H9 (cell line): Measurements from ENCODE around the gene WASF3. TPM values are rescaled to one million over a fixed set of nuclear protein-coding genes. Genes with fewer than 3 reads are reported as not detected.
A peak's percentile ranks its signal among the peaks of the same experiment; 100 is the strongest.

ENCODE experiments used
- DNase-seq: peaks from one replicate; pipeline ENCODE4 v3.0.0-alpha.2; 2017
- H2AFZ ChIP-seq: one replicate; pipeline ENCODE4 v1.6.1; 2013; ENCODE audit warnings: mild to moderate bottlenecking, low read length, control low read depth, moderate library complexity
- H2AK5ac ChIP-seq: 2 replicates; pipeline ENCODE4 v1.6.1; 2013; ENCODE audit warnings: low read length, control low read depth, mixed read lengths; ENCODE audit not compliant: insufficient read length
- H2BK120ac ChIP-seq: one replicate; pipeline ENCODE4 v1.6.1; 2013; ENCODE audit warnings: low read depth, mild to moderate bottlenecking, low read length, control low read depth, inconsistent platforms; ENCODE audit not compliant: poor library complexity, severe bottlenecking
- H2BK12ac ChIP-seq: 2 replicates; pipeline ENCODE4 v1.6.1; 2013; ENCODE audit warnings: low read length, control low read depth, mixed read lengths, low read depth; ENCODE audit not compliant: insufficient read length
- H2BK15ac ChIP-seq: 2 replicates; pipeline ENCODE4 v1.6.1; 2013; ENCODE audit warnings: low read depth, low read length, control low read depth
- H2BK20ac ChIP-seq: one replicate; pipeline ENCODE4 v1.6.1; 2013; ENCODE audit warnings: low read depth, mild to moderate bottlenecking, low read length, control low read depth, inconsistent platforms; ENCODE audit not compliant: poor library complexity, severe bottlenecking
- H2BK5ac ChIP-seq: 2 replicates; pipeline ENCODE4 v1.6.1; 2013; ENCODE audit warnings: low read length, control low read depth, mixed read lengths; ENCODE audit not compliant: insufficient read length
- H3K14ac ChIP-seq: 2 replicates; pipeline ENCODE4 v1.6.1; 2013; ENCODE audit warnings: low read length, control low read depth; ENCODE audit not compliant: insufficient read depth
- H3K18ac ChIP-seq: 2 replicates; pipeline ENCODE4 v1.6.1; 2013; ENCODE audit warnings: low read depth, mild to moderate bottlenecking, mixed read lengths, low read length, control low read depth; ENCODE audit not compliant: insufficient read length
- H3K23ac ChIP-seq: 2 replicates; pipeline ENCODE4 v1.6.1; 2013; ENCODE audit warnings: low read length, control low read depth, mixed read lengths, low read depth; ENCODE audit not compliant: insufficient read length
- H3K23me2 ChIP-seq: 2 replicates; pipeline ENCODE4 v1.6.1; 2013; ENCODE audit warnings: low read depth, mild to moderate bottlenecking, mixed read lengths, low read length, control low read depth; ENCODE audit not compliant: insufficient read length, poor library complexity, severe bottlenecking
- H3K27ac ChIP-seq: 2 replicates; pipeline ENCODE4 v1.5.1; 2013; ENCODE audit warnings: low read length, control low read depth, mixed read lengths, low read depth; ENCODE audit not compliant: insufficient read length
- H3K27me3 ChIP-seq: 2 replicates; pipeline ENCODE4 v1.6.1; 2013; ENCODE audit warnings: low read length, control low read depth, inconsistent platforms; ENCODE audit not compliant: insufficient read depth
- H3K4ac ChIP-seq: 2 replicates; pipeline ENCODE4 v1.6.1; 2013; ENCODE audit warnings: low read depth, mild to moderate bottlenecking, control low read depth, inconsistent platforms, low read length, moderate library complexity
- H3K4me1 ChIP-seq: 2 replicates; pipeline ENCODE4 v1.6.1; 2013; ENCODE audit warnings: low read length, control low read depth, inconsistent platforms; ENCODE audit not compliant: insufficient read depth
- H3K4me2 ChIP-seq: 2 replicates; pipeline ENCODE4 v1.6.1; 2013; ENCODE audit warnings: low read length, control low read depth, mixed read lengths; ENCODE audit not compliant: insufficient read length, insufficient read depth
- H3K56ac ChIP-seq: 2 replicates; pipeline ENCODE4 v1.6.1; 2013; ENCODE audit warnings: low read depth, mild to moderate bottlenecking, mixed read lengths, low read length, control low read depth; ENCODE audit not compliant: insufficient read length
- H3K79me1 ChIP-seq: 2 replicates; pipeline ENCODE4 v1.6.1; 2013; ENCODE audit warnings: low read depth, mild to moderate bottlenecking, moderate library complexity, low read length, control low read depth, inconsistent platforms; ENCODE audit not compliant: insufficient read depth, poor library complexity, severe bottlenecking
- H3K79me2 ChIP-seq: 2 replicates; pipeline ENCODE4 v1.6.1; 2013; ENCODE audit warnings: low read length, control low read depth, inconsistent platforms; ENCODE audit not compliant: insufficient read depth
- H3K9ac ChIP-seq: 2 replicates; pipeline ENCODE4 v1.6.1; 2013; ENCODE audit warnings: low read length, control low read depth, mixed read lengths; ENCODE audit not compliant: insufficient read length; ENCODE audit errors: extremely low read depth
- H3K9me3 ChIP-seq: one replicate; pipeline ENCODE4 v1.6.1; 2013; ENCODE audit warnings: low read depth, low read length, inconsistent platforms; ENCODE audit not compliant: control insufficient read depth
- H3T11ph ChIP-seq: one replicate; pipeline ENCODE4 v1.6.1; 2013; ENCODE audit warnings: mild to moderate bottlenecking, low read length, control low read depth, inconsistent platforms
- H4K20me1 ChIP-seq: one replicate; pipeline ENCODE4 v1.6.1; 2013; ENCODE audit not compliant: control insufficient read depth, insufficient read length, insufficient read depth
- H4K5ac ChIP-seq: 2 replicates; pipeline ENCODE4 v1.6.1; 2013; ENCODE audit warnings: low read depth, mild to moderate bottlenecking, mixed read lengths, low read length, control low read depth; ENCODE audit not compliant: insufficient read length
- H4K8ac ChIP-seq: replicated peaks from 2 replicates; pipeline ENCODE4 v1.6.1; 2013; ENCODE audit warnings: low read length, control low read depth, mixed read lengths, low read depth; ENCODE audit not compliant: insufficient read length
- H4K91ac ChIP-seq: 2 replicates; pipeline ENCODE4 v1.6.1; 2013; ENCODE audit warnings: low read depth, mild to moderate bottlenecking, moderate library complexity, mixed read lengths, low read length, control low read depth; ENCODE audit not compliant: insufficient read length
- H3K27ac Mint-ChIP-seq, 3 experiments: 2 replicates in 2 of 3; 3 replicates in 1 of 3; pipeline ENCODE4 v1.8.0; 2020 to 2021; ENCODE audit warnings: mixed read lengths in 3 of 3, mild to moderate bottlenecking in 1 of 3, moderate library complexity in 1 of 3
- H3K27me3 Mint-ChIP-seq: 2 replicates; pipeline ENCODE4 v1.8.0; 2021; ENCODE audit warnings: low read depth, mild to moderate bottlenecking, moderate library complexity, mixed read lengths
- H3K36me3 Mint-ChIP-seq, 3 experiments: 2 replicates in 2 of 3; 3 replicates in 1 of 3; pipeline ENCODE4 v1.8.0; 2020 to 2021; ENCODE audit warnings: low read depth in 3 of 3, mixed read lengths in 3 of 3; ENCODE audit not compliant: insufficient read depth in 1 of 3
- H3K4me1 Mint-ChIP-seq, 2 experiments: 2 replicates each; pipeline ENCODE4 v1.8.0; 2020; ENCODE audit warnings: mixed read lengths in 2 of 2
- H3K4me3 Mint-ChIP-seq, 2 experiments: 2 replicates in 1 of 2; 3 replicates in 1 of 2; pipeline ENCODE4 v1.8.0; 2020 to 2021; ENCODE audit warnings: mild to moderate bottlenecking in 2 of 2, mixed read lengths in 2 of 2, moderate library complexity in 1 of 2
- H3K9me3 Mint-ChIP-seq, 2 experiments: 2 replicates in 1 of 2; 3 replicates in 1 of 2; pipeline ENCODE4 v1.8.0; 2020; ENCODE audit warnings: mild to moderate bottlenecking in 2 of 2, mixed read lengths in 2 of 2, moderate library complexity in 1 of 2
- WGBS: extraction: QIAGEN DNeasy Blood & Tissue Kit; methylation state at CpG from one replicate; pipeline ENCODE4 v1.1.7; 2013; ENCODE audit warnings: missing lambda C conversion rate, low lambda C conversion rate, mixed read lengths; ENCODE audit not compliant: insufficient read length; ENCODE audit errors: extremely low coverage; 5-methylcytosine and 5-hydroxymethylcytosine counted together
- total RNA-seq: library from RNA; stranded (reverse); gene quantifications from 2 replicates; pipeline ENCODE4 v1.2.1, GENCODE V29; 2021
- TF ChIP-seq, protein P1 (sequence below): fragments of 200-600 bp; sonication (generic); conservative IDR thresholded peaks from 3 replicates; pipeline ENCODE4 v1.8.0; 2021; ENCODE audit warnings: antibody characterized with exemption, mild to moderate bottlenecking

The WASF3 gene
- total RNA-seq, 1 experiment from 2014 or later = 22.2 TPM

DNA sequence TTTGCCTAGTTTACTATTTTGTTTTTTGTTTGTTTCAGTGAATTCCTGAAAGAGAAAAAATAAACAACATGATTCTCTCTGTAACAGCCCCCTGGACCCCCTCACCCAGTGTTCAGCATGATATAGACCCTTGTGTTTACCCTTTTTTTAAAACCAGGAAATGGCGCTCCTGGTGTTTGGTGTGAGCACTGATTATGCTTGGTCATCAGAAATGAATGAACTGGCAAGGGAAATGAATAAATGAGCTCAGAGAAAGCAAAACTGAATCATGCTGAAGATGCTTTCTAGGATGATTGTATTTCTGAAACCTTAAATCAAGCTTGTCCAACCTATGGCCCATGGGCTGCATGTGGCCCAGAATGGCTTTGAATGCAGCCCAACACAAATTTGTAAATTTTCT lies 22.1 kb downstream of the WASF3 start:
- H4K5ac ChIP-seq = no peak overlapping the region
- H4K91ac ChIP-seq = no peak overlapping the region
- DNase-seq = no peak
- no peak overlapping the region for H3K18ac ChIP-seq
- Mint-ChIP-seq H3K4me3 (no peak overlapping the region), H3K4me1 (peaks cover 11 to 17% of the 10 kb centered on the region in 2 experiments), H3K36me3 (peaks cover 0 to 18% (median 14%) of the 10 kb centered on the region in 3 experiments; a peak in 6 of 7 replicates), H3K27me3 (no peaks in the 10 kb centered on the region), H3K9me3 (peaks cover 3 to 5% of the 10 kb centered on the region in 2 experiments; a peak in 3 of 5 replicates), H3K27ac (no peak overlapping the region)
- no peak overlapping the region for H2BK120ac ChIP-seq
- H2AK5ac ChIP-seq = no peak overlapping the region
- H3K4ac ChIP-seq = no peak overlapping the region
- no peak overlapping the region for H2BK5ac ChIP-seq
- H3K23me2 ChIP-seq = no peaks in the 10 kb centered on the region
- no peak overlapping the region for H3K56ac ChIP-seq
- H3K27ac ChIP-seq = no peak overlapping the region
- H3K23ac ChIP-seq = no peak overlapping the region
- no peak overlapping the region for H2BK12ac ChIP-seq
- H3K14ac ChIP-seq = no peak overlapping the region
- H2BK15ac ChIP-seq = no peak overlapping the region
- H3K79me2 ChIP-seq = peaks cover 3% of the 10 kb centered on the region; the same call in 1 of the 2 replicates
- H3K4me2 ChIP-seq = no peak overlapping the region
- peaks cover 6% of the 10 kb centered on the region for H3K4me1 ChIP-seq
- no peaks in the 10 kb centered on the region for H3K27me3 ChIP-seq
- no peaks in the 10 kb centered on the region for H3K79me1 ChIP-seq
- no CpG with 5 or more reads among the region's 1 CpG for WGBS
- H3K9me3 ChIP-seq = no peaks in the 10 kb centered on the region
- TF ChIP-seq, protein P1, sequence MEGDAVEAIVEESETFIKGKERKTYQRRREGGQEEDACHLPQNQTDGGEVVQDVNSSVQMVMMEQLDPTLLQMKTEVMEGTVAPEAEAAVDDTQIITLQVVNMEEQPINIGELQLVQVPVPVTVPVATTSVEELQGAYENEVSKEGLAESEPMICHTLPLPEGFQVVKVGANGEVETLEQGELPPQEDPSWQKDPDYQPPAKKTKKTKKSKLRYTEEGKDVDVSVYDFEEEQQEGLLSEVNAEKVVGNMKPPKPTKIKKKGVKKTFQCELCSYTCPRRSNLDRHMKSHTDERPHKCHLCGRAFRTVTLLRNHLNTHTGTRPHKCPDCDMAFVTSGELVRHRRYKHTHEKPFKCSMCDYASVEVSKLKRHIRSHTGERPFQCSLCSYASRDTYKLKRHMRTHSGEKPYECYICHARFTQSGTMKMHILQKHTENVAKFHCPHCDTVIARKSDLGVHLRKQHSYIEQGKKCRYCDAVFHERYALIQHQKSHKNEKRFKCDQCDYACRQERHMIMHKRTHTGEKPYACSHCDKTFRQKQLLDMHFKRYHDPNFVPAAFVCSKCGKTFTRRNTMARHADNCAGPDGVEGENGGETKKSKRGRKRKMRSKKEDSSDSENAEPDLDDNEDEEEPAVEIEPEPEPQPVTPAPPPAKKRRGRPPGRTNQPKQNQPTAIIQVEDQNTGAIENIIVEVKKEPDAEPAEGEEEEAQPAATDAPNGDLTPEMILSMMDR = peak; percentile 13; the same call in 1 of the 3 replicates
- no peaks in the 10 kb centered on the region for H4K20me1 ChIP-seq
- H3K9ac ChIP-seq = no peak overlapping the region
- no peak overlapping the region for H2AFZ ChIP-seq
- no peak overlapping the region for H3T11ph ChIP-seq
- no peak overlapping the region for H2BK20ac ChIP-seq
- no peak overlapping the region for H4K8ac ChIP-seq
